ENCODE results near the gene DSCAML1.

Gene DSCAML1

DNA sequence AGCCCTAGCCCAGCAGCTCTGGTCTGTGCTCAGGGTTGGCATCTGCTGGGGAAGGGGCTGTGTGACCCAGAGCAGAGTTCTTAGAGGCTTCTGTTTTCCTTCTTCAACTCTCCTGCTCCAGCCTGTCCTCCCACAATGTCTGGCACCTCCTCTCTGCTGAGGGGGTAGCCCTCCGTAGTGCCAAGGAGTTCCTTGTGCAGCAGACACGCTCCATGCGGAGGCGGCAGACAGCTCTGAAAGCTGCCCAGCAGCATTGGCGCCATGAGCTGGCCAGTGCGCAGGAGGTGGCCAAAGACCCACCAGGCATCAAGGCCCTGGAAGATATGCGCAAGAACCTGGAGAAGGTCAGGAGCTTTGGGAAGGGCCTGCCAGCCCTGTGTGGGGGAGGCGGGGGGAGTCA is 400.0 kb downstream of the DSCAML1 start:
- H3K4me3 ChIP-seq (replicated peaks; ENCODE audit: low read depth, low read length): no peak overlapping the region
- TF ChIP-seq, protein P1, sequence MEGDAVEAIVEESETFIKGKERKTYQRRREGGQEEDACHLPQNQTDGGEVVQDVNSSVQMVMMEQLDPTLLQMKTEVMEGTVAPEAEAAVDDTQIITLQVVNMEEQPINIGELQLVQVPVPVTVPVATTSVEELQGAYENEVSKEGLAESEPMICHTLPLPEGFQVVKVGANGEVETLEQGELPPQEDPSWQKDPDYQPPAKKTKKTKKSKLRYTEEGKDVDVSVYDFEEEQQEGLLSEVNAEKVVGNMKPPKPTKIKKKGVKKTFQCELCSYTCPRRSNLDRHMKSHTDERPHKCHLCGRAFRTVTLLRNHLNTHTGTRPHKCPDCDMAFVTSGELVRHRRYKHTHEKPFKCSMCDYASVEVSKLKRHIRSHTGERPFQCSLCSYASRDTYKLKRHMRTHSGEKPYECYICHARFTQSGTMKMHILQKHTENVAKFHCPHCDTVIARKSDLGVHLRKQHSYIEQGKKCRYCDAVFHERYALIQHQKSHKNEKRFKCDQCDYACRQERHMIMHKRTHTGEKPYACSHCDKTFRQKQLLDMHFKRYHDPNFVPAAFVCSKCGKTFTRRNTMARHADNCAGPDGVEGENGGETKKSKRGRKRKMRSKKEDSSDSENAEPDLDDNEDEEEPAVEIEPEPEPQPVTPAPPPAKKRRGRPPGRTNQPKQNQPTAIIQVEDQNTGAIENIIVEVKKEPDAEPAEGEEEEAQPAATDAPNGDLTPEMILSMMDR (IDR thresholded peaks at IDR 0.05; ENCODE audit: low read length, missing control alignments): no peak
- no peak for DNase-seq (ENCODE audit: low read depth)

DNA sequence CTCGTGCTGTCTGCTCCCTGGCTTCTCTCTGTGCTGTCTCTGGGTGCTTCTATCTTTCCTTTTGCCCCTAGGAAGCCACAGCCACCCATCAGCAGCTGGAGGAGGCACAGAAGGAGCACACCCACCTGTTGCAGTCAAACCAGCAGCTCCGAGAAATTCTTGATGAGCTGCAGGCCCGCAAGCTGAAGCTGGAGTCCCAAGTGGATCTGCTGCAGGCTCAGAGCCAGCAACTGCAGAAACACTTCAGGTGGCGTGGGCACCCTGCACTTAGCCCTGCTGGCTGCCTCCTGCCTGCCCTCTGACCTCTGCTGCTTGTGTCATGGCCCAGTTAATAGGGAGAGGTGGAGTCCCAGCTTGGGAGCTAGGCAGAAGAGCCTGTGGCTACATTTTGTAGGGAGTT is 401.5 kb downstream of the DSCAML1 start:
- TF ChIP-seq, protein P1 (IDR thresholded peaks at IDR 0.05; ENCODE audit: low read length, missing control alignments): no peak
- no peak for DNase-seq (ENCODE audit: low read depth)
- no peak overlapping the region for H3K4me3 ChIP-seq (replicated peaks; ENCODE audit: low read depth, low read length)

DNA sequence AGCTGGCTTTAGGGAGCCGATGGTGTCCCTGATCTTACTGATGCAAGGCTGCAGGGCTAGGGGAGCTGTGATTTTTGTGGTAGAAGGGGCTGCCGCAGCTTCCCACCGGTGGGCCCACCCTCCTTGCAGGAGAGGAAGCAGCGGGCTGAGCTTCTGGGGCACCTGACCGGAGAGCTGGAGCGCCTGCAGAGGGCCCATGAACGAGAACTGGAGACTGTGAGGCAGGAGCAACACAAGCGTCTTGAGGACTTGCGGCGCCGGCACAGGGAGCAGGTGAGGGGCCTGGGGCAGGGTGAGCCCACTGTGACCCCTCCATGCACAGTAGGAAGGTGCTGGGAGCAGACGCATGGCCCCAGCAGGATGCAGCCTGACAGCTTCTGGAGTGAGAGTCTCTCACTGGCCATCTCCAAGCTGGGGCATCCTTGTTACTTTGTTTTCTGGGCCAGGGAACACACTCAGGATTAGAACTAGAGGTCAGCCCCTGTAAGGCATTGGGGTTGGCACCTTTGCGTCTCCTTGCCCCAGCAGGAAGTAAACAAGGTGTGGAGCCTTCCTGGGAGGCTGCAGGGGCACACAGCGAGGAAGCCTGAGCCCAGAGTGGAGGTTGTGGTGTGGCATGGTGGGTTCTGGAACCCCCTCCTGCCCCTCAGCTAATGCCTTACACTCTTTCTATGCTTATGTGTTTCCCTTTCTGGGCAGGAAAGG is 402.6 kb downstream of the DSCAML1 start:
- TF ChIP-seq, protein P1 (IDR thresholded peaks at IDR 0.05; ENCODE audit: low read length, missing control alignments): no peak
- no peak overlapping the region for H3K4me3 ChIP-seq (replicated peaks; ENCODE audit: low read depth, low read length)
- no peak for DNase-seq (ENCODE audit: low read depth)

DNA sequence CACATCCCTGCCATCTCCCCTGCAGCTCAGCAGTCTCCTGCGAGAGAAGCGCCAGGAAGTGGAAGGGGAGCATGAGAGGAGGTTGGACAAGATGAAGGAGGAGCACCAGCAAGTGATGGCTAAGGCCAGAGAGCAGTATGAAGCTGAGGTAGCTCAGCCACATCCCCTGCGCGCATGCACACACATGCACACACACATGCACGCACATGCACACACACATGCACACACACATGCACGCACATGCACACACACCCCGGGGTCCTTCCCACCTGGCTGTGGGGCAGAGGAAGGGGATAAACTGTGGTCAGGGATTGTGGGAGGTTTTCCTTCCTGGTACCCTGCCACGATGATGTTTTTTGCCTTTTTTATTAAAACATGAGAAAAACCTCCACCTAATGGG is 404.0 kb downstream of the DSCAML1 start:
- no peak for DNase-seq (ENCODE audit: low read depth)
- H3K4me3 ChIP-seq (replicated peaks; ENCODE audit: low read depth, low read length): no peak overlapping the region
- TF ChIP-seq, protein P1 (IDR thresholded peaks at IDR 0.05; ENCODE audit: low read length, missing control alignments): no peak

DNA sequence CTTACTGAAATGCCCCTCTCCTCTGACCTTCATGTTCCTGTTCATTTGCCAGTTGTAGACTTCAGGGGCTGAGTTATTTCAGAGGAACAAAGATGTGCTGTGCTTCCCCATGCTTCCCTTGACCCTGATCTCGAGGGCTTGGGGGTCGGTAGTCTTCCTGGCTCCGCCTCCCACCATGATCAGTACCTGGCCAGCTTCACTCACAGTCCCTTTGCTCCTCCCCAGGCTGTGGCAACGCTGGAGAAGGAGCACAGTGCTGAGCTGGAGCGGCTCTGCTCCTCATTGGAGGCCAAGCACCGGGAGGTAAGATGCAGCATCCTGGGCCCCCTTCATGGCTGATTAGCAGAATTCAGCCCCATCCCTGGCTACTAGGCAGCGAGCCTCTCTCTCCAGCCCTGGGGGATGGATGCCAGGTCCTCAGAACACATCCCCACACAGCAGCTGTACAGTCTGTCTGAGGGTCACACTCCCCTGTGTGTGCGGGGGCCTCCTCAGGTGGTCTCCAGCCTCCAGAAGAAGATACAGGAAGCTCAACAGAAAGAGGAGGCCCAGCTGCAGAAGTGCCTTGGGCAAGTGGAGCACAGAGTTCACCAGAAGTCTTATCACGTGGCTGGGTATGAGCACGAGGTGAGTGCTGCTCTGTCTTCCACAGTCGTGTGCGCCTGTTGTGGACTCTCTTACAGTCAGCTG is 404.9 kb downstream of the DSCAML1 start:
- TF ChIP-seq, protein P1 (IDR thresholded peaks at IDR 0.05; ENCODE audit: low read length, missing control alignments): no peak
- H3K4me3 ChIP-seq (replicated peaks; ENCODE audit: low read depth, low read length): no peak overlapping the region
- no peak for DNase-seq (ENCODE audit: low read depth)

- DNase-seq (ENCODE audit: low read depth): no peak
- TF ChIP-seq, protein P1 (IDR thresholded peaks at IDR 0.05; ENCODE audit: low read length, missing control alignments): no peak
- no peak overlapping the region for H3K4me3 ChIP-seq (replicated peaks; ENCODE audit: low read depth, low read length)
Measured at GRCh38 chr11:117391181-117391580, 405.8 kb downstream of the DSCAML1 start.
